Retinal pigment epithelial cell (primary cell): ENCODE results near the gene SIRT3.
"Not testable (repeated sequence)": the region's sequence is repeated elsewhere in the genome, so short reads cannot be mapped to it uniquely, and the experiment has no call there.

Experiments
- DNase-seq: peaks from one replicate; pipeline ENCODE4 v3.0.0-alpha.2; 2010; ENCODE audit warnings: low read depth
- H3K4me3 ChIP-seq: 2 replicates; pipeline ENCODE4 v1.5.1; 2011; ENCODE audit warnings: mild to moderate bottlenecking, low read length, control low read depth, moderate library complexity
- TF ChIP-seq, protein P1 (sequence below): conservative IDR thresholded peaks from 2 replicates; pipeline ENCODE4 v1.5.1; 2011; ENCODE audit warnings: low read depth, low read length, control low read depth, inconsistent platforms

SIRT3 gene

DNA sequence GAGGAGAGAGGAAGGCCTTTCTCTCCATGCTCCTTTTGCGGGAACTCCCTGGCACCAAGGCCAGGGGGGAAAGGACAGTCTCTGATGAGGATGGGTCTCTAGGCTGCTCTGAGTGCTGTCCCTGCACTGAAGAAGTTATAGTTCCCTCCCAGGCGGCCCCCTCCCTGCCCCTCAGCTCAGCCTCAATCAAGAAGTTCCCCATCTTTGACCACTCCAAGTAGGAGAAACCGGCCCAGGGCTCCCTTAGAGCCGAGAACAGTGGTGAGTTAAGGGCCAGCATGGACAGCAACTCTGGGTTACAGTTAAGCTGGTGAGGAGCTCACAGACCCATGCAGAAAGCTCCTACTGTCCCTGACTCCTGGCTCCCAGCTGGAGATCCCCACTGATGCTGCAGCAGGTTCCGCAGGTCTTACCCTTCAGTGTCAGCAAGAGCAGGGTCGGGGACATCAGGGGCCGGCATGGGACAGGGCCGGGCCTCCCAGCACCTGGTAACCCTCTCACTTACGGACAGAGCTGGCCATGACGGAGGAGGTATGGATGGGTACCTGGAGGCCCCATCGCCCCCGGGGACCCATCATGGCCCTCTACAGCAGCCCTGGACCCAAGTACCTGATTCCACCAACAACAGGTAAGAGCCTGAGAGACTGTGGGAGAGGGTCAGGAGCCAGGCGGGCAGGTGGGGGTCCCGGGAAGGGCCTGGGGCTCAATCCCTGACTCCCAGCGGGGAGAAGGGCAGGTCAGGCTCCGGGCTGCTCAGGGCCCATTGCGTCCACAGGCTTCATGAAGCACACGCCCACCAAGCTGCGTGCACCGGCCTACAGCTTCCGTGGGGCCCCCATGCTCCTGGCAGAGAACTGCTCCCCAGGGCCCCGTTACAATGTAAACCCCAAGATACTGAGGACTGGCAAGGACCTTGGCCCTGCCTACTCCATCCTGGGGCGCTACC is 39.1 kb downstream of the SIRT3 start:
- DNase-seq: no peak
- H3K4me3 ChIP-seq: no peak overlapping the region
- TF ChIP-seq, protein P1, sequence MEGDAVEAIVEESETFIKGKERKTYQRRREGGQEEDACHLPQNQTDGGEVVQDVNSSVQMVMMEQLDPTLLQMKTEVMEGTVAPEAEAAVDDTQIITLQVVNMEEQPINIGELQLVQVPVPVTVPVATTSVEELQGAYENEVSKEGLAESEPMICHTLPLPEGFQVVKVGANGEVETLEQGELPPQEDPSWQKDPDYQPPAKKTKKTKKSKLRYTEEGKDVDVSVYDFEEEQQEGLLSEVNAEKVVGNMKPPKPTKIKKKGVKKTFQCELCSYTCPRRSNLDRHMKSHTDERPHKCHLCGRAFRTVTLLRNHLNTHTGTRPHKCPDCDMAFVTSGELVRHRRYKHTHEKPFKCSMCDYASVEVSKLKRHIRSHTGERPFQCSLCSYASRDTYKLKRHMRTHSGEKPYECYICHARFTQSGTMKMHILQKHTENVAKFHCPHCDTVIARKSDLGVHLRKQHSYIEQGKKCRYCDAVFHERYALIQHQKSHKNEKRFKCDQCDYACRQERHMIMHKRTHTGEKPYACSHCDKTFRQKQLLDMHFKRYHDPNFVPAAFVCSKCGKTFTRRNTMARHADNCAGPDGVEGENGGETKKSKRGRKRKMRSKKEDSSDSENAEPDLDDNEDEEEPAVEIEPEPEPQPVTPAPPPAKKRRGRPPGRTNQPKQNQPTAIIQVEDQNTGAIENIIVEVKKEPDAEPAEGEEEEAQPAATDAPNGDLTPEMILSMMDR: no peak

DNA sequence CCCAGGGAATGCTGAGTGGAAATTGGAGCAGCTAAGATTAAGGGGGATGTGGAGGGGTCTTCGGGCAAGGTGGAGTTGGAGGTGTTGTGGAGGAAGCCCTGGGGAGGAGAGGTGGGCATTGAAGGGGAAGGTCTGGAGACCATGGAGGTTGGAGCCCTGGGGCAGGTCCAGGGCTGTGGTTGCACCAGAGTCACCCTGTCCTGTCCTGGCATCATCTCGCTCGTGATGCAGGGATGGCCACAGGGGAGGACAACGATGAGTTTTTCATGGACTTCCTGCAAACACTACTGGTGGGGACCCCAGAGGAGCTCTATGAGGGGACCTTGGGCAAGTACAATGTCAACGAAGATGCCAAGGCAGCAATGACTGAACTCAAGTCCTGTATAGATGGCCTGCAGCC is 42.7 kb downstream of the SIRT3 start:
- not testable (repeated sequence) for DNase-seq, H3K4me3 ChIP-seq

DNA sequence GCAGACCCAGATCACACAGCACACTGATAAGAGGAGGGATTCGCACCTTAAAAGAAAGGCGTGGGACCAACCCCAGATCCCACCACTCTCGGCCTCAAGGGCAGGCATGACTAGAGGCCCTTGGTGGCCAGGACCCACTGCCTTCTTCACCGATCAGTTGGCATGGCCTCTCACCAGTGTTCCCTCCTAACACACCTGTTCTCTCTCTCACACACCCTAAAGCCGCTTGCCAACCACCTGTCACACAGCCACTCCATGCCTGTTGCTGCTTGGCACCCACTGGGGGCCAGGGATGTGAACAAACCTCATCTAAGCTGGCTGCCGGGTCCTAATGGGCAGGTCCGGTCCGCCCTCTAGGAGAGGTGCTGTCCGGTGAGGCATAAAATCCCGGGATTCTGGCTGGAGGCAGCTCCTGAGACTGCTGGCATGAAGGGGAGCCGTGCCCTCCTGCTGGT is 43.4 kb downstream of the SIRT3 start, which contains the start of gene SCGB1C1:
SCGB1C1 (plus strand) TSS at position 405 of the 455 bp plus-strand sequence; CDS start at position 427, 22 bp downstream.
- not testable (repeated sequence) for DNase-seq, H3K4me3 ChIP-seq

DNA sequence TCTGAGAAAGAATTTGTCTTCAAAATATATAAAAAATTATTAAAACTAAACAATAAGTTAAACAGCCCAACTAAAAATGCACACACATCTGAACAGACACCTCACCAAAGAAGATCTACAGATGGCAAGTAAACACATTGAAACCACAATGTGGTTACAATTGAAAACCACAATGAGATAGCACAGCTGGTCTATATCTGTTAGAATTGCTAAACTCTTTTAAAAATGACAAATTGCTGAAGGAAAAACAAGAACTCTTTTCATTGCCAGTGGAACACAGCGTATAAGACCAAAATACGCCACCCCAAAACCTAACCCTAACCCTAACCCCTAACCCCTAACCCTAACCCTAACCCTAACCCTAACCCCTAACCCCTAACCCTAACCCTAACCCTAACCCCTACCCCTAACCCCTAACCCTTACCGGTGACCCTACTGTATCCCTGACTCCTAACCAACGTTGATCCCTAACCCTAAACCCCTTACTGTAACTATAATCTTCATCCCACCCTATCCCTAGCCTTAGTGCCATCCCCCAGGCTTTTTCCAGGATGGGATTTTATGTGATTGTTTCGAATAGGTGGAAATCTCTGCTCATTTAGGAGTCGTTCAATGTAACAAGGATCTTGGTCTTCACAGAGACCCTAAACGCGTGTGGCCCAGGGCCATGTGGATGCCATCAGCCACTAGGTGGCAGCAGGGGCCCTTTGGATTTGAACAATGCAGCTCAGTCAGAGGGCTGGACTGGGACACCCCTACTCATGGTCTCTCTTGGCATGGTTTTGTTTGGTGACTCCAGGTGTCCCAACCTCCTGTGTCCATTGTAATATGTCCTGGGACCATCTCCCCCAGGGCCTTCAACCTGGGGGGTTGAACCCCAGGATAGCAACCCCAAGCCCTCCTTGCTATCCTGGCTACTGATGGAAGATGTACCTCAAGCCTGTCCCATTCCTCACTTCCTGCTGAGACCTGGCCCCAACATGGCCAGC is 44.4 kb downstream of the SIRT3 start:
- not testable (repeated sequence) for H3K4me3 ChIP-seq, DNase-seq
- TF ChIP-seq, protein P1: peak; percentile 45

DNA sequence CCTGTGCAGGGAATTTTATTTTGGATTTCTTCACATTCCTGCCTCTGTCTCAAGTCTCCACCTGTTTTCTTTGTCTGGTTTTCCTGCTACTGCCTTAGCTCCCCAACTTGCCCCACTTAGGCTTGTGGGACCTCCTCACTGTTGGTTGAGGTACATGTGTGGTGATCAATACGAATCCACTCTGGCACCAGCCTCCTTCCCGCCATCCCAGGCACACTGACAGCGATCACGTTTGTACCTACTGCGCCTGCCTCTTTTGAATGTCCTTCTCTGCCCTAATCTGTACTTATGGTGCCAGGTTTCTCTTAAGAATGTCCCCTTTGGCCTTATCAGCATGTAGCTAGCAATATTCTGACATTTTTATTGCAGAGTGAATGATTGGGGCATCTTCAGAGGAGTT is 45.6 kb downstream of the SIRT3 start:
- H3K4me3 ChIP-seq, DNase-seq: not testable (repeated sequence)

DNA sequence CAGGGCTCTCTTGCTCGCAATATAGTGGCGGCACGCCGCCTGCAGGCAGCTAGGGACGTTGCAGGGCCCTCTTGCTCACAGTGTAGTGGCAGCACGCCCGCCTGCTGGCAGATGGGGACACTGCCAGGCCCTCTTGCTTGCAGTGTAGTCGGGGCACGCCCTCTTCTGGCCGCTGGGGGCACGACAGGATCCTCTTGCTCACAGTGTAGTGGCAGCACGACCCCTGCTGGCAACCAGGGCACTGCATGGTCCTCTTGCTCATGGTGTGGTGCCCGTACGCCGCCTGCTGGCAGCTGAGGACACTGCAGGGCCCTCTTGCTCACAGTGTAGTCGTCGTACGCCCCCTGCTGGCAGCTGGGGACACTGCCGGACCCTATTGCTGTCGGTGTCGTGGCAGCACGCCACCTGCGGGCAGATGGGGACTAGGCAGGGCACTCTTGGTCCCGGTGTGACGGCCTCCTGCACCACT is 46.3 kb downstream of the SIRT3 start:
- not testable (repeated sequence) for H3K4me3 ChIP-seq, DNase-seq

DNA sequence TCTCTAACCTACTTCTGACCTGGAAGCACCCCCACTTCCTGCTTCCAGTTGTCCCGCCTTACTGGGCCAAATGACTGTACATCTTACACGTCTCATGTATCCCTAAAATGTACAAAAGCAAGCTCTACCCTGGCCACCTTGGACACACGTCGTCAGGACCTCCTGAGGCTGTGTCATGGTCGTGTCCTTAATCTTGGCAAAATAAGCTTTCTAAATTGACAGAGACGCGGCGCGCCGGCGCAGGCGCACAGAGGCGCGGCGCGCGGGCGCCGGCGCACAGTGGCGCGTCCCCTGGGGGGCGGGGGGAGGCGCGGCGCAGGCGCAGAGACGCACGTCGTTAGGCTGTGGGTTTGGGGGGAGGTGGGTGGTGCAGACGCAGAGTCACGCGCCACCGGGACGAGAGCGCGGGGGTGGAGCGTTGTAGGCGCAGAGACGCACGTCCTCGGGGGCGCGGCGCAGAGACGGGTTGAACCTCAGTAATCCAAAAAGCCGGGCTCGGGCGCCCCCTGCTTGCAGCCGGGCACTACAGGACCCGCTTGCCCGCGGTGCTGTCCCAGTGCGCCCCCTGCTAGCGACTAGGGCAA is 46.9 kb downstream of the SIRT3 start:
- H3K4me3 ChIP-seq, DNase-seq: not testable (repeated sequence)

DNA sequence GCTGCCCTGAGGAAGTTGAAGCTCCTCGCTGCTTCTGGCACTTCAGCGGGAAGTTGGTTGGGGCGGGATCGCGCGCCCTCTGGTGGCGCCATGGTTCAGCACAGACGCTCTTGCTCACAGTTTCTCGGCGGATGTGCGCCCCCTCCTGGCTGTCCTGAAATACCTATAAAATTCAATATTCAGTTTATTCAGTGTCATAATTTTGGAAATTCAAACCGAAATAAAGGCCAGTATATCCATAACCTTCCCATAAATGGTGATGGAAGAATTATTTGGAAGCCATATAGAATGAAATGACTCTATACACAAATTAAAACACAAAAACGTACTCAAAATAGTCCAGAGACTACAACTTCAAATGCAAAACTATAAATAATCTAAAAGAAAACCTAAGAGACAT is 55.9 kb downstream of the SIRT3 start:
- not testable (repeated sequence) for H3K4me3 ChIP-seq, DNase-seq
